Measurements from ENCODE around the gene CACNB1. TPM values are rescaled to one million over a fixed set of nuclear protein-coding genes. Genes with fewer than 3 reads are reported as not detected.

CACNB1 gene
- total and polyA plus RNA-seq, 12 donors = 0.85 to 28.8 (median 5.6) TPM

DNA sequence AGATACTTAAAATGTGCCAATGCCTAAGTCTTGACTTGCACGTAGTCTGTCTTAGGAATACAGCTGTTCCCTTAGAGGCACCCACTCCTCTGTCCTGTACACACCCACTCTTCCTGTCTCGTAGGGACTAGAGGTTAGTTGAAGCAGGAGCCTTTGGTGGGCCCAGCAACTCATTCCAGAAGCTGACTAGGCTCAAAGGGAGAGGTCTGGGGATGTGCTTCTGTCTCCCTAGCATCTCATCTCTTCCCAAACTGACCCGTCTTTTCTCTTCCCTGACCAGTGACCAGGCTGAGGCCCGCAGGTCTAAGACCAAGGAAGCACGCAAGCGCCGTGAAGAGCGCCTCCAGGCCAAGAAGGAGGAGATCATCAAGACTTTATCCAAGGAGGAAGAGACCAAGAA is 6.8 kb upstream of the CACNB1 start:
- DNase-seq = no peak
- 80 to 85% (median 84%) methylated on average over 8 of the region's 8 CpGs for WGBS, 4 donors
- H3K27me3 ChIP-seq = no peaks in the 10 kb centered on the region

DNA sequence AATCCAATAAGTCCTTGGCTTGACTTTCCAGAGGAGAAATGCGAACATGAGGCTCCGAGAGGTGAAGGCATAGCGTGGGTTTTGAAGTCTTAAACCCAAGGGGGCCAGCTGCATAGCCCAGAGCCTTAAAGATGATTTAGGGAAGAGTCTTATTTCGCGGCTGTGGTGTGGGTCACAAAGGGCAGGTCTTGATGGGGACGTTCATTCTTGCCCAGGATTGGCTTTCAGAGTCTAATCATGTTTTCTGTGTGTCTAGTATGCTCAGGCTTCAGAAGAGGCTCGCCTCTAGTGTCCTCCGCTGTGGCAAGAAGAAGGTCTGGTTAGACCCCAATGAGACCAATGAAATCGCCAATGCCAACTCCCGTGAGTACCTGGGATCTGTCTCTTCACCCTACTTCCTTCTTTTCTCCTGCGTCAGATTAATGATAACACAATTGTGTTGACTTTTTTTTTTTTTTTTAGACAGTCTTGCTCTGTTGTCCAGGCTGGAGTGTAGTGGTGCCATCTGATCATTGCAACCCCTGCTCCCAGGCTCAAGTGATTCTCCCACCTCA is 3.6 kb upstream of the CACNB1 start:
- Histone ChIP-seq H3K4me3 (peak overlapping the region; percentile 39 to 98 (median 78)), H3K27me3 (no peaks in the 10 kb centered on the region), H3K27ac (peak overlapping the region in 4 of 5 donors; percentile 93 to 97 (median 96)), H3K36me3 (replicated peaks in 1 of 2) (peaks cover 0 to 42% of the 10 kb centered on the region in 2 donors), H3K4me1 (replicated peaks in 1 of 2) (peaks cover 27 to 37% of the 10 kb centered on the region in 2 donors), H3K9me3 (replicated peaks in 1 of 3) (no peaks in the 10 kb centered on the region)
- TF ChIP-seq, protein P1, sequence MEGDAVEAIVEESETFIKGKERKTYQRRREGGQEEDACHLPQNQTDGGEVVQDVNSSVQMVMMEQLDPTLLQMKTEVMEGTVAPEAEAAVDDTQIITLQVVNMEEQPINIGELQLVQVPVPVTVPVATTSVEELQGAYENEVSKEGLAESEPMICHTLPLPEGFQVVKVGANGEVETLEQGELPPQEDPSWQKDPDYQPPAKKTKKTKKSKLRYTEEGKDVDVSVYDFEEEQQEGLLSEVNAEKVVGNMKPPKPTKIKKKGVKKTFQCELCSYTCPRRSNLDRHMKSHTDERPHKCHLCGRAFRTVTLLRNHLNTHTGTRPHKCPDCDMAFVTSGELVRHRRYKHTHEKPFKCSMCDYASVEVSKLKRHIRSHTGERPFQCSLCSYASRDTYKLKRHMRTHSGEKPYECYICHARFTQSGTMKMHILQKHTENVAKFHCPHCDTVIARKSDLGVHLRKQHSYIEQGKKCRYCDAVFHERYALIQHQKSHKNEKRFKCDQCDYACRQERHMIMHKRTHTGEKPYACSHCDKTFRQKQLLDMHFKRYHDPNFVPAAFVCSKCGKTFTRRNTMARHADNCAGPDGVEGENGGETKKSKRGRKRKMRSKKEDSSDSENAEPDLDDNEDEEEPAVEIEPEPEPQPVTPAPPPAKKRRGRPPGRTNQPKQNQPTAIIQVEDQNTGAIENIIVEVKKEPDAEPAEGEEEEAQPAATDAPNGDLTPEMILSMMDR (IDR thresholded peaks at IDR 0.05) = no peak
- TF ChIP-seq POLR2A (IDR thresholded peaks at IDR 0.05) = no peak
- DNase-seq = peak in 1 of 7 donors; percentile 15
- intact Hi-C loops (cut with DNase I) = no loop called here
- WGBS, 4 donors = 25 to 37% (median 29%) methylated on average over 11 of the region's 11 CpGs

More for the DNA sequence above, 6.8 kb upstream of the CACNB1 start:
- Histone ChIP-seq H3K9me3 (replicated peaks in 1 of 3) (no peaks in the 10 kb centered on the region), H3K4me3 (no peak overlapping the region), H3K36me3 (replicated peaks in 1 of 2) (peaks cover 0 to 42% of the 10 kb centered on the region in 2 donors), H3K27ac (no peak overlapping the region), H3K4me1 (replicated peaks in 1 of 2) (peaks cover 16 to 32% of the 10 kb centered on the region in 2 donors)
- TF ChIP-seq, protein P1 (IDR thresholded peaks at IDR 0.05) = no peak
- no peak for TF ChIP-seq POLR2A (IDR thresholded peaks at IDR 0.05)
- intact Hi-C loops (cut with DNase I) = no loop called here

DNA sequence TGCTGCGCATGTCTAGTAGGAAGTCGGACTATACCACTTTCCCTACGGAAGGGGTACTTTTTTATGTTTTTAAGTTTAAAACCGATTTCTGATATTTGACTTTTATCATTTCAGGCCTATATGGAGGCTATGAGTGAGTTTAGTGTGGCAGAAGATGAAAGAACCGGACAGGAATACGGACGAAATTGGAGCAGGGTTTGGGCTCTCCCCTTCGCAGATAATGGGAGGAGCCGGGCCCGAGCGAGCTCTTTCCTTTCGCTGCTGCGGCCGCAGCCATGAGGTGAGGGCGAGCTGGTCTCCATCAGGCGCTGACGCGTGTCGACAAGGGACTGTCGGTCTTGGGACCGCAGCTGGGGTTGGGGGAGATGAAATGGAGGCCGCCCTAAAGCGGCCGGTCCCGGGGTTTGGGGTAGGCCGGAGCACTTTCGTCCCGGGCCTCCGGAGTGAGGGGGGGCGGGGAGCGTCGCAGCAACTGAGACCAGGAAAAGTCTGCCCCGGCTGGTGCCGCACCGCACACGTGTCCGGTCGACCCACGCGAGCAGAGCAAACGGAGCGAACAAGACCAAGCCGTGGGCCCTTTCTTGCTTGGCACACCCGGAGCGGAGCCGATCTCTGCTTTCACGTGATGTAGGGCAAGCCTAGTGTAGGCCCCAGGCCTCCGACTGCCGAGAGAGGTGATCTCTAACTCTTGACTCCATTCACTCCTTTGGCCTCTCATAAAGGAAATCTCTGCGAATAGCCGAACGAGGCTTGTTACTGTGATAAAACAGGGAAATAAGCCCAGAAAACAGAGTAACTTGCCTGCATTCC is 2.8 kb upstream of the CACNB1 start, which contains the start of gene RPL19:
Gene RPL19 (plus strand): TSS at position 214 of the 810 bp plus-strand sequence. CDS start 62 bp downstream, at position 276.
- peak; percentile 74 to 87 (median 78) for DNase-seq
- intact Hi-C loops (cut with DNase I) = no loop called here
- peaks cover 27 to 37% of the 10 kb centered on the region in 2 donors for H3K4me1 ChIP-seq (replicated peaks in 1 of 2)

DNA sequence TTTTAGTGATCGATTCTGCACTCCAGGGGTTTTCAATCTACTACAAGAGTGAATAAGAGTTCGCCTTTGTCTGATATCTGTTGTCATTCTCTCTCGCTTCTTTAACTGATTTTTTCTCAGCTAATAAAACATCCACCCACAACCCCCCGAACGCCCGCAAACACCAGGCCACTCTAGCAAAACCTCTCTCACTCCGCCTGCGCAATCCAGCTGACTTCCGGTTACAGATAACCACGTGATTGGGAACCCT is 2.3 kb upstream of the CACNB1 start:
- Histone ChIP-seq H3K27me3 (no peaks in the 10 kb centered on the region), H3K9me3 (replicated peaks in 1 of 3) (no peaks in the 10 kb centered on the region), H3K4me3 (peak overlapping the region in 2 of 4 donors; percentile 73 to 83), H3K27ac (peak overlapping the region; percentile 93 to 97 (median 95)), H3K36me3 (replicated peaks in 1 of 2) (peaks cover 0 to 37% of the 10 kb centered on the region in 2 donors), H3K4me1 (replicated peaks in 1 of 2) (peaks cover 27 to 37% of the 10 kb centered on the region in 2 donors)
- peak; percentile 88 to 97 (median 95) for DNase-seq
- TF ChIP-seq, protein P1 (IDR thresholded peaks at IDR 0.05) = no peak
- TF ChIP-seq POLR2A (IDR thresholded peaks at IDR 0.05) = peak in 1 of 2 donors; percentile 70
- intact Hi-C loops (cut with DNase I) = no loop called here
- WGBS, 4 donors = 0 to 1% (median 0%) methylated on average over 10 of the region's 10 CpGs

More for the DNA sequence above, 2.8 kb upstream of the CACNB1 start, which contains the start of gene RPL19:
- H3K4me3 ChIP-seq = peak within 1 kb of the TSS; percentile 39 to 98 (median 78)
- H3K9me3 ChIP-seq (replicated peaks in 1 of 3) = no peaks in the 10 kb centered on the region
- H3K27ac ChIP-seq = peak within 1 kb of the TSS; percentile 93 to 97 (median 95)
- TF ChIP-seq POLR2A (IDR thresholded peaks at IDR 0.05) = peak; percentile 56 to 57
- TF ChIP-seq, protein P1 (IDR thresholded peaks at IDR 0.05) = peak in 1 of 6 experiments; percentile 23
- no peaks in the 10 kb centered on the region for H3K27me3 ChIP-seq
- H3K36me3 ChIP-seq (replicated peaks in 1 of 2) = peaks cover 0 to 42% of the 10 kb centered on the region in 2 donors
- WGBS, 4 donors = 0 to 1% (median 0%) methylated on average over 24 to 52 of the region's 52 CpGs

Data from adrenal gland (tissue), 12 donors.